SK-N-SH treated with all-trans-retinoic acid at 6 μM for 48 hours (cell line): Measurements from ENCODE around the gene GRAP2.

ENCODE experiments used
- ARNTL ChIP-seq: fragments of 450-650 bp; formaldehyde crosslinking; IDR thresholded peaks from 2 replicates; pipeline ENCODE4 v1.5.0; 2020; ENCODE audit warnings: low read depth, mild to moderate bottlenecking, moderate library complexity, borderline replicate concordance
- BACH2 ChIP-seq: fragments of 250-450 bp; sonication (Bioruptor Pico); IDR thresholded peaks from 2 replicates; pipeline ENCODE4 v1.9.0; 2021; ENCODE audit warnings: mild to moderate bottlenecking, borderline replicate concordance
- CSDC2 ChIP-seq: fragments of 250-450 bp; sonication (Bioruptor Pico); IDR thresholded peaks from 2 replicates; pipeline ENCODE4 v1.5.0; 2020; ENCODE audit warnings: mild to moderate bottlenecking, moderate library complexity
- CSRNP3 ChIP-seq: fragments of 250-450 bp; sonication (Bioruptor Pico); IDR thresholded peaks from 2 replicates; pipeline ENCODE4 v1.5.1; 2021; ENCODE audit warnings: mild to moderate bottlenecking, moderate library complexity
- TOX ChIP-seq: fragments of 250-450 bp; sonication (Bioruptor Pico); IDR thresholded peaks from 2 replicates; pipeline ENCODE4 v1.8.0; 2021; ENCODE audit warnings: mild to moderate bottlenecking, moderate library complexity, borderline replicate concordance
- ZC3H10 ChIP-seq: fragments of 250-450 bp; sonication (Bioruptor Pico); IDR thresholded peaks from 2 replicates; pipeline ENCODE4 v1.5.1; 2021; ENCODE audit warnings: mild to moderate bottlenecking, moderate library complexity
- TF ChIP-seq, protein P1 (sequence below): fragments of 250-450 bp; sonication (Bioruptor Pico); IDR thresholded peaks from 2 replicates; pipeline ENCODE4 v1.8.0; 2020; ENCODE audit warnings: mild to moderate bottlenecking, moderate library complexity, borderline replicate concordance

DNA sequence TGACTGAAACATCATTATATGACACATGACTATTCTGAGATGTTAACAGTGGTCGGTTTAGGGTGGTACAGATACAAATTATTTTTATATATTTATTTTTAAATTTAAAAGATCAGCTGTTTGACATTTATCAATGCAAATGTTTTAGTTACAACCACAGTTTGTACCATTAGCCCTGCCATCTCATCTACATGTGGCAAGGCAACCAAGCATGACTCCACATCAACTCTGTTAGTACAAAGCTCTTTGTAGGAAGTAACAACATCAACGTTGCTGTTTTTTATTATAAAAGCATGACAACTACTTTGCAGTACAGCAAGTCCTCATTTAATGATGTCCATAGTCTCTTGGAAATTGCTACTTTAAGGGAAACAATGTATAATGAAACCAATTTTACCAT, 48.1 kb upstream of the GRAP2 start:
- TF ChIP-seq ARNTL = no peak
- TF ChIP-seq CSRNP3 (CRISPR knock-in tag) = no peak
- TF ChIP-seq, protein P1, sequence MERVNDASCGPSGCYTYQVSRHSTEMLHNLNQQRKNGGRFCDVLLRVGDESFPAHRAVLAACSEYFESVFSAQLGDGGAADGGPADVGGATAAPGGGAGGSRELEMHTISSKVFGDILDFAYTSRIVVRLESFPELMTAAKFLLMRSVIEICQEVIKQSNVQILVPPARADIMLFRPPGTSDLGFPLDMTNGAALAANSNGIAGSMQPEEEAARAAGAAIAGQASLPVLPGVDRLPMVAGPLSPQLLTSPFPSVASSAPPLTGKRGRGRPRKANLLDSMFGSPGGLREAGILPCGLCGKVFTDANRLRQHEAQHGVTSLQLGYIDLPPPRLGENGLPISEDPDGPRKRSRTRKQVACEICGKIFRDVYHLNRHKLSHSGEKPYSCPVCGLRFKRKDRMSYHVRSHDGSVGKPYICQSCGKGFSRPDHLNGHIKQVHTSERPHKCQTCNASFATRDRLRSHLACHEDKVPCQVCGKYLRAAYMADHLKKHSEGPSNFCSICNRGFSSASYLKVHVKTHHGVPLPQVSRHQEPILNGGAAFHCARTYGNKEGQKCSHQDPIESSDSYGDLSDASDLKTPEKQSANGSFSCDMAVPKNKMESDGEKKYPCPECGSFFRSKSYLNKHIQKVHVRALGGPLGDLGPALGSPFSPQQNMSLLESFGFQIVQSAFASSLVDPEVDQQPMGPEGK (CRISPR knock-in tag) = no peak
- no peak for TF ChIP-seq CSDC2 (CRISPR knock-in tag)
- no peak for TF ChIP-seq BACH2 (CRISPR knock-in tag)
- no peak for TF ChIP-seq TOX (CRISPR knock-in tag)
- TF ChIP-seq ZC3H10 (CRISPR knock-in tag) = no peak
